PC-9 (cell line): ENCODE results near the gene BCL6. TPM values are rescaled to one million over a fixed set of nuclear protein-coding genes. Genes with fewer than 3 reads are reported as not detected.
"Not testable (repeated sequence)": the region's sequence is repeated elsewhere in the genome, so short reads cannot be mapped to it uniquely, and the experiment has no call there.

ENCODE experiments used
- BruUV-seq: library from RNA; stranded (reverse); fragments of 400-500 nt; replicated peaks from 2 replicates; lab custom pipeline; 2021; lab: Mats Ljungman, UMichigan
- CTCF ChIA-PET: fragments of 300-600 bp; sonication (Branson Sonifier 250); formaldehyde crosslinking; loops from one replicate; lab custom pipeline; 2022; ENCODE audit warnings: antibody characterized with exemption; lab: Charles Lee
- POLR2A ChIA-PET: fragments of 300-600 bp; sonication (Branson Sonifier 250); formaldehyde crosslinking; loops from one replicate; lab custom pipeline; 2022; ENCODE audit warnings: antibody characterized with exemption; ENCODE audit not compliant: unreplicated experiment; lab: Charles Lee
- DNase-seq, 2 experiments: peaks; one replicate each; pipeline versions ENCODE4 v3.0.0 to v3.0.0-alpha.2; 2015 to 2022; ENCODE audit warnings: mixed read lengths in 1 of 2
- H2AFZ ChIP-seq: fragments of 200-600 bp; sonication (generic); 2 replicates; pipeline ENCODE4 v1.8.1; 2017; ENCODE audit warnings: antibody characterized with exemption
- H3F3A ChIP-seq: fragments of 200-600 bp; sonication (generic); 2 replicates; pipeline ENCODE4 v1.8.1; 2017; ENCODE audit warnings: antibody characterized with exemption, mild to moderate bottlenecking, low read depth; ENCODE audit not compliant: insufficient read depth
- H3K27ac ChIP-seq: fragments of 200-600 bp; sonication (generic); 2 replicates; pipeline ENCODE4 v1.6.1; 2016; ENCODE audit warnings: mixed run types
- H3K27me3 ChIP-seq: fragments of 200-600 bp; sonication (generic); 2 replicates; pipeline ENCODE4 v1.6.1; 2016; ENCODE audit warnings: low read depth, mixed run types; ENCODE audit not compliant: insufficient read depth
- H3K36me3 ChIP-seq: fragments of 200-600 bp; sonication (generic); 2 replicates; pipeline ENCODE4 v1.6.1; 2016; ENCODE audit warnings: low read depth, mixed run types
- H3K4me1 ChIP-seq: fragments of 200-600 bp; sonication (generic); replicated peaks from 2 replicates; pipeline ENCODE4 v1.6.1; 2016; ENCODE audit warnings: mixed run types; ENCODE audit not compliant: insufficient read depth
- H3K4me2 ChIP-seq: fragments of 200-600 bp; sonication (generic); 2 replicates; pipeline ENCODE4 v1.6.1; 2017; ENCODE audit warnings: mixed run types
- H3K4me3 ChIP-seq: fragments of 200-600 bp; sonication (generic); 2 replicates; pipeline ENCODE4 v1.6.1; 2016; ENCODE audit warnings: mixed run types
- H3K79me2 ChIP-seq: fragments of 200-600 bp; sonication (generic); 2 replicates; pipeline ENCODE4 v1.6.1; 2017; ENCODE audit warnings: low read depth, mixed run types
- H3K9me2 ChIP-seq: fragments of 200-600 bp; sonication (generic); 2 replicates; pipeline ENCODE4 v1.8.1; 2017; ENCODE audit warnings: mild to moderate bottlenecking; ENCODE audit not compliant: insufficient read depth
- H3K9me3 ChIP-seq: fragments of 200-600 bp; sonication (generic); 2 replicates; pipeline ENCODE4 v1.8.1; 2016; ENCODE audit warnings: low read depth; ENCODE audit not compliant: insufficient read depth
- H4K20me1 ChIP-seq: fragments of 200-600 bp; sonication (generic); 2 replicates; pipeline ENCODE4 v1.8.1; 2017; ENCODE audit not compliant: insufficient read depth
- CTCF ChIP-seq: fragments of 200-600 bp; sonication (generic); conservative IDR thresholded peaks from 2 replicates; pipeline ENCODE4 v1.6.1; 2017; ENCODE audit warnings: mixed run types, antibody characterized with exemption, mild to moderate bottlenecking, moderate library complexity
- EZH2 ChIP-seq: fragments of 200-600 bp; sonication (generic); IDR thresholded peaks from 2 replicates; pipeline ENCODE4 v1.8.0; 2017; ENCODE audit warnings: antibody characterized with exemption, low read depth
- intact Hi-C: fragments of 100-400 bp; cut with micrococcal nuclease; formaldehyde crosslinking; loops from one replicate; pipeline ENCODE4 v1.10.0; 2022; ENCODE audit not compliant: unreplicated experiment
- total RNA-seq: library from RNA; stranded (reverse); gene quantifications from 2 replicates; pipeline ENCODE4 v1.2.3, GENCODE V29; 2021

The BCL6 gene
- total RNA-seq, 1 experiment from 2014 or later, result 42.2 TPM

- Histone ChIP-seq H3K9me2 (no peaks in the 10 kb centered on the region), H3K27ac (no peak overlapping the region), H3K4me3 (no peak overlapping the region), H2AFZ (no peak overlapping the region), H3K79me2 (no peaks in the 10 kb centered on the region), H3K9me3 (peaks cover 18% of the 10 kb centered on the region; the same call in 1 of the 2 replicates), H3K4me1 (no peaks in the 10 kb centered on the region), H3K27me3 (peaks cover 35% of the 10 kb centered on the region), H3K36me3 (no peaks in the 10 kb centered on the region), H3F3A (no peaks in the 10 kb centered on the region), H3K4me2 (no peak overlapping the region), H4K20me1 (no peaks in the 10 kb centered on the region)
- ChIA-PET POLR2A (no interaction called here), CTCF (interaction anchor here (0.7 kb wide), 1 partner anchor 1376 kb away, joined by 3 read pairs; no protein-coding TSS in a partner anchor)
- intact Hi-C loops, result no loop called here
- BruUV-seq, result no TSS peak
- DNase-seq, result no peak
- TF ChIP-seq CTCF (no peak), EZH2 (no peak)
Observed at GRCh38 chr3:187684444-187684843, 60.8 kb downstream of the BCL6 start.

- H2AFZ ChIP-seq, H3K4me3 ChIP-seq, H4K20me1 ChIP-seq, H3K36me3 ChIP-seq, H3K9me2 ChIP-seq, POLR2A ChIA-PET, DNase-seq, H3K79me2 ChIP-seq, H3F3A ChIP-seq, H3K27ac ChIP-seq, H3K4me2 ChIP-seq, intact Hi-C loops, BruUV-seq, H3K4me1 ChIP-seq: not testable (repeated sequence)
- Histone ChIP-seq H3K27me3 (peaks cover 33% of the 10 kb centered on the region), H3K9me3 (peaks cover 13% of the 10 kb centered on the region; the same call in 1 of the 2 replicates)
- CTCF ChIA-PET, result interaction anchor here (0.7 to 1.0 kb wide), 4 partner anchors 345 to 833 kb away, joined by 3 to 9 read pairs (median 6); no protein-coding TSS in a partner anchor
Observed at GRCh38 chr3:187681756-187682155, 63.5 kb downstream of the BCL6 start.

GRCh38 chr3:187679638-187680396, 65.5 kb downstream of the BCL6 start:
- POLR2A ChIA-PET, result interaction anchor here (0.6 kb wide), 2 partner anchors 82 to 353 kb away, joined by 13 to 17 read pairs; no protein-coding TSS in a partner anchor
- Histone ChIP-seq H3K79me2 (no peaks in the 10 kb centered on the region), H3K27me3 (peaks cover 47% of the 10 kb centered on the region), H3K4me3 (no peak overlapping the region), H3K4me2 (no peak overlapping the region), H4K20me1 (no peaks in the 10 kb centered on the region), H3K9me3 (peaks cover under 1% of the 10 kb centered on the region; the same call in 1 of the 2 replicates), H3K36me3 (no peaks in the 10 kb centered on the region), H3K27ac (no peak overlapping the region), H3K4me1 (no peaks in the 10 kb centered on the region), H2AFZ (no peak overlapping the region), H3F3A (no peaks in the 10 kb centered on the region), H3K9me2 (no peaks in the 10 kb centered on the region)
- no TSS peak for BruUV-seq
- CTCF ChIA-PET, result interaction anchor here (0.5 to 3.2 kb wide), 22 partner anchors 9 to 1274 kb away, joined by 3 to 81 read pairs (median 4); partner anchors contain the start of gene RPL39L
- TF ChIP-seq CTCF (peak; percentile 96), EZH2 (no peak)
- peak; percentile 71 to 79 for DNase-seq
- intact Hi-C loops, result loop anchor here (1.0 to 2.0 kb wide), 7 partner anchors 34 to 1274 kb away; no protein-coding TSS in a partner anchor
